C4-2B (cell line): ENCODE results near the gene KHDRBS2.

Source experiments
- H3K27ac ChIP-seq: fragments of 450-650 bp; 2 replicates; pipeline ENCODE4 v1.5.1; 2017
- CTCF ChIP-seq: fragments of 450-650 bp; conservative IDR thresholded peaks from 2 replicates; pipeline ENCODE4 v1.5.1; 2017; ENCODE audit warnings: mild to moderate bottlenecking
- ZFX ChIP-seq: fragments of 450-650 bp; IDR thresholded peaks from 2 replicates; pipeline ENCODE4 v1.6.1; 2017

The KHDRBS2 gene

GRCh38 chr6:62089781-62090180, 196.2 kb downstream of the KHDRBS2 start:
- no peak overlapping the region for H3K27ac ChIP-seq
- TF ChIP-seq ZFX = no peak

GRCh38 chr6:62086047-62086446, 200.0 kb downstream of the KHDRBS2 start:
- H3K27ac ChIP-seq = no peak overlapping the region
- no peak for TF ChIP-seq CTCF
- no peak for TF ChIP-seq ZFX

- TF ChIP-seq ZFX (no peak), CTCF (no peak)
- H3K27ac ChIP-seq = no peak overlapping the region
Measured at GRCh38 chr6:62075869-62076268, 210.2 kb downstream of the KHDRBS2 start.

GRCh38 chr6:62059901-62060300, 226.1 kb downstream of the KHDRBS2 start:
- no peak overlapping the region for H3K27ac ChIP-seq
- TF ChIP-seq CTCF = no peak
- TF ChIP-seq ZFX = no peak

- no peak overlapping the region for H3K27ac ChIP-seq
- TF ChIP-seq ZFX (no peak), CTCF (no peak)
Measured at GRCh38 chr6:62057300-62057699, 228.7 kb downstream of the KHDRBS2 start.

GRCh38 chr6:62045502-62045901, 240.5 kb downstream of the KHDRBS2 start:
- TF ChIP-seq CTCF (no peak), ZFX (no peak)
- no peak overlapping the region for H3K27ac ChIP-seq

GRCh38 chr6:62043084-62043483, 242.9 kb downstream of the KHDRBS2 start:
- TF ChIP-seq CTCF (no peak), ZFX (no peak)
- H3K27ac ChIP-seq = no peak overlapping the region

- TF ChIP-seq ZFX (no peak), CTCF (no peak)
- no peak overlapping the region for H3K27ac ChIP-seq
Measured at GRCh38 chr6:62042429-62042828, 243.6 kb downstream of the KHDRBS2 start.
